Measurements from ENCODE around the gene TMEM232. TPM values are rescaled to one million over a fixed set of nuclear protein-coding genes. Genes with fewer than 3 reads are reported as not detected.

Gene TMEM232
- total RNA-seq (2022; extraction: Qiagen RNA extraction; ENCODE audit: low read depth), result 0.10 to 0.35 TPM (median 0.31 TPM) in 3 of 5 replicates, not detected in the others

GRCh38 chr5:110726249-110727024 is at the start of gene TMEM232:
Gene TMEM232, minus strand, starts transcription at chr5:110726671. Its CDS starts 59,319 bp downstream, at chr5:110667352.

GRCh38 chr5:110738812-110739651 is 12.6 kb upstream of the TMEM232 start, which contains the start of gene SLC25A46:
Gene SLC25A46, plus strand, starts transcription at chr5:110739007. Its CDS starts 113 bp downstream, at chr5:110739120.

Other genes with a start within 250 kb of the TMEM232 start
- gene SLC25A46, start 12.3 kb upstream of the TMEM232 start, total RNA-seq (2022; extraction: Qiagen RNA extraction; ENCODE audit: low read depth), result 28.2 to 32.2 TPM (median 29.7 TPM) in 5 replicates

Measured in A549 treated with CpdA at 1 μM for 4 hours (cell line).